T1000 (cell line): ENCODE measurements around the gene SHC2.
"Not testable (repeated sequence)": the region's sequence is repeated elsewhere in the genome, so short reads cannot be mapped to it uniquely, and the experiment has no call there.

Experiments used
- DNase-seq: peaks from one replicate; lab custom pipeline; 2025; ENCODE audit warnings: mixed read lengths; lab: John Stamatoyannopoulos, UW

SHC2 gene

GRCh38 chr19:422917-423226, 38.0 kb downstream of the SHC2 start:
- not testable (repeated sequence) for DNase-seq

- DNase-seq: no peak
These were observed 38.5 kb downstream of the SHC2 start for GRCh38 chr19:422213-422916.

DNA sequence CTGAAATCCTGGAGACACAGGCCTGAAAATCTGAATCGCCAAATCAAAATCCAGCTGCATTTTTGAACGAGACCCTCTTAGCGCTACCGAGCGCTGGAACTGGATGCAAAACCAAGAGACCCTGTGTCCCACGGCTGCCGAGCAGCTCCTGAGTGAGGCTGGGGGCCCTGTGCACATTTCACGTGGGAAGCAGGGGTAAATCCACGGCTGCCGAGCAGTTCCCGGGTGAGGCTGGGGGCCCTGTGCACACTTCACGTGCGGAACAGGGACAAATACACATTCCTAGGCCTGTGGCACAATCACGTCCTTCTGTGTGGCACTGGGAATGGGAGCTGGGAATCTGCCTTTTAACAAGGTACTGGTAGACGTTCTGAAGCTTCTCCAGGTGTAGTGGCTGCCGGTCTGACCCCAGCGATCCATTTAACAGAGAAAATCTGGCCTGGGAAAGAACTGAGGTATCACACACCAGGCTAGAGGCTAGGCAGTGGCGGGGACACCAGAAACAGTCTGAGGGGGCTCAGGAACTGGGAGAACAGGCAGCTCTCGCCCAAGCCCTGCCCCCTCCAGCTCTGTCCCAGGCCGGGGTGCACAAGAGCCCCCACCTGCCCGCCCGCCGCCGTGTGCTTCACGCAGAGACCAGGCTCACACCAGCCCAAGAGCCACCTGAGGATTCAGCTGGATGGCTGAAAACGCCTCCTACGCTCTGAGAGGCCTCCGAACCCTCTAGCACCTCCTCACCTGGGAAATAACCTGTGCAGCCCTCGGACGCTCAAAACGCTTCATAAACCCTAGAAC, 40.9 kb downstream of the SHC2 start:
- no peak for DNase-seq

DNA sequence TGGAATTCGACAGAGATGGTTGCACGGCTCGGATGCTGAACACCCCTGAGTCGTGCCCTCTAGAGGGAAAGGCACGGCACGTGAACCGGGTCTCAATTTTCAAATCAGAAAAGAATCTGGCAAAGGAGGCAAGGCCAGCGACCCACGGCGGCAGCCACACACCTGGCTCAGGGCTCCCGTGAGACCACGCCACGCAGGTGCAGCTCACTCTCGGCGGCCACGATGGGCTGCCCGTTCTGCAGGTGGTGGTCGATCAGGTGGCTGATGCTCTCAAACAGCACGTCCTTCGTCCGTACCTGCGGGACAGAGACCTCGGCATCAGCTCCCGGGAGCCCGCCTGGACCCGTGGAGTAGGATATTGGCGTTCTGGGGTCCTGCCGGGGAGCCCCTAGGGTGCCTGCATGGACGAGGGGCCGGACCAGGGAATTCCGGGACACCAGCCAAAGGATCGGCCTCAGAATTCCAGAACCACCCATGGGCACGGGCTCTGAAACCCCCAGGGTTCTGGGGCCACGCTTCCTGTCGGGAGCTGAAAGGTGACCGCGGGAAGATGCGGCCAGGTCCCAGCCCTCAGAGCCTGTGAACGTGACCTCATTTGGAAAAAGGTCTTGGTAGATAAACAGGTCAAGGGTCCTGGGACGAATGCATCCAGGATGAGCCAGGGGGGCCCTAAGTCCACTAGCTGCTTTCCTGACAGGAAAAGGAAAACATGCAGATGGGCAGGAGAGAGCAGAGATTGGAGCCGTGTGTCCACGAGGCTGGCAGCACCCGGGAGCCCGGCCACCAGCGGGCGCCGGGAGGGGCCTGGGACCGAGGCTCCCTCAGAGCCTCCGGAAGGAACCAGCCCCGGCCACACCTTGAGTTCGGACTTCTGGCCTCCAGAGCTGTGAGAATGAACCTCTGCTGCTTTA, 41.8 kb downstream of the SHC2 start:
- DNase-seq: no peak

DNA sequence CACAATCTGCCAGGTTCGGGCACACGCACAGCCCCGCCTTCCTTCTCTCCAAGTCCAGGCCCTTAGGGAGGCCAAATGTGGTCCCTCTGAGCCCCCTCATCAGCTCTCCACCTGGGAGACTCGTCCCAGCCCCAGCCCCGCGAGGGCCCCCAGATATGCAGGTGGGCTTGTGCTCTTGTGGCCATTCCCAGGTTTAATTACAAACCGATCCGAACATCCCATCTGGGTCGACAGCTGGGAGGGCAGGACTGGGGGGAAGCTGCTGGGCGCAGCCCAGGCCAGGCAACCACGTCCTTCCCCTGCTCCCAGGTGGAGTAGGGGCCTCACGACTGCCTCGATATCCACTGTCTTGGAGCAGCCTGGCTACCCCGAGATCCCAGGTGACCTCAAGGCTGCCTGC, 44.4 kb downstream of the SHC2 start:
- no peak for DNase-seq

GRCh38 chr19:415292-415691, 45.5 kb downstream of the SHC2 start:
- DNase-seq: no peak

DNA sequence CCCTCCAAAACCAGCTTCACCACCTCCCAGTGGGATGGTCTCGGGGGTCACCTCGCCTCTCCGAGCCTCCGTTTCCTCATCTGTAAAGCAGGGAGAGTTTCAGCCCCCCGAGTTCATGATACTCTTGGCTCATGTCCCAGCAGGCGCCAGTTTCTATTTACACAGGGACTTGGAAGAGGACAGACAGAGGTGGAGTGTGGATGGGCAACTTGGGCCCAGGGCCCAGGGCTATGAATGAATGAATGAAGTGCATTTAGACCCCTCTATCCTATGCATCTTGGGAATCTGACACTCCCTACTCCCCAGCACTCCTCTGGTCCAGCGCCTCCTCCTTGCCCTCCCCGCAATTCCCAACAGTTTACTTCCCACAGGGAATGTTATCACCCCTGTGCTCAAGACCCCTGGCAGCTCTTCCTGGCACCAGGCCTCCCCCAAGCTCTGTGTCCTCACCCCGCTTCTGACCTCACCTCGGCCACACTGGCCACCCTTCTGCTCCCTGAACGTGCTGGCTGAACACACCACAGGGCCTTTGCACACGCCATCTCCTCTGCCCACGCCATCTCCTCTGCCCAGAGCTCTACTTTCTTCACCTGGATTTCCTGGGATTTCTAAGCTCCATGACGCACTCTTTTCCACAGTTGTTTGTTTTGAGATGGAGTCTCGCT, 46.9 kb downstream of the SHC2 start:
- DNase-seq: no peak

DNA sequence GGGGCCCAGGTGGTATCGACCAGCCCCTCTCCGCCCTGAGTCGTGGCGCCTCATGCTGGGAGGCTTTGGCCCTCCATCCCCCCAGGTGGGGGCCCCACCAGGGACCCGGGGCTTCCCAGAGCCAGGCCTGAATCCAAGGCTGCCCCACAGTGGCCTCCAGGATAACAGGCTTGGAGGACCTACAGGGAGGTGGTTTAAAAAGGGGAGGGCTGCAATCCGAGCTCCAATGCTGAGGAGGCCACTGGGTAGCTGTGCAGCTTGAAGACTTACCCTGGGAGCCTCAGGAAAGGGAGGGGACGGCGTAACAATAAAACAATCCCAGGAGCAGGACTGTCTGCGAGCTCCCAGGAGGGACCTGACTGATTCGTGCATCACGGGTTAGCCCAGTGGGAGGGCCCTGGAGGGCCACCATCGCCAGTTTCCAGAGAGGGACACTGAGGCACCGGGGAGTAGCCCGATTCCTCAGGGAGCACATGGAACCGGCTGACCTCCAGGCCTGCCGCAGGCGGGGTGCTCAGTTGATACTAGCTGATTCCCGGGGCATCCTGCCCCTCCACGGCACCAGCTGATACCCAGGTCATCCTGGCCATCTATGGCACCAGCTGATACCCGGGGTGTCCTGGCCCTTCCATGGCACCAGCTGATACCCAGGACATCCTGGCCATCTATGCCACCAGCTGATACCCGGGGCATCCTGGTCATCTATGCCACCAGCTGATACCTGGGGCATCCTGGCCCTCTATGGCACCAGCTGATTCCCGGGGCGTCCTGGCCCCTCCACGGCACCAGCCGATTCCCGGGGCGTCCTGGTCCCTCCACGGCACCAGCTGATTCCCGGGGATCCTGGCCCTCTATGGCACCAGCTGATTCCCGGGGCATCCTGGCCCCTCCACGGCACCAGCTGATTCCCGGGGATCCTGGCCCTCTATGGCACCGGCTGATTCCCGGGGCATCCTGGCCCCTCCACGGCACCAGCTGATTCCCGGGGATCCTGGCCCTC, 48.2 kb downstream of the SHC2 start:
- no peak for DNase-seq

GRCh38 chr19:411723-412355, 49.0 kb downstream of the SHC2 start:
- no peak for DNase-seq

GRCh38 chr19:411121-411722, 49.6 kb downstream of the SHC2 start:
- DNase-seq: not testable (repeated sequence)

DNA sequence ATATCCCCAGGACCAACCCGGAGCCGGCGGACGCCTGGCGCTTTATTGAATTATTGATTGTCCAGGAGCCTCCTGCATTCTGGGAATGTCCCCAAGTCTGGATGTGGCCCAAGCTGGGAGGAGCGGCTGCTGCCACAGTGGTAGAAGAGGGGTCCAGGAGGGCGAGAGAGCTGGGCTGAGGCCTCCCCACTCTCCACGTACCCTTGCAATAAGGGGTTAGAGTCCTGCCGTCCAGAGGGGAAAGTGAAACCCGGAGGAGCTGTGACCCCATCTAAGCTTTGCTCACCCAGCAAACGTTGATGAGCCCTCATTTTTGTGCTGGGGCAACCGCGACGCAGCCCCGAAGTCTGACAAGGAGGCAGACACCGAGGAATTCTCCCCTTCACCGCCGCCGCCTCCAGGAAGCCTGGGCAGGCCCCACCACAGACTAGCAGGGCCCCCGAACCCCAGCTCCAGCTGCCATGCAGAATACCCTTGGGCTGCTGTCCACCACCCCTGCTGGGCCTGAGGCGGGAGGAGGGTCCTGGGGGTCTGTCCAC, 50.5 kb downstream of the SHC2 start:
- DNase-seq: no peak

- DNase-seq: no peak
These were observed 51.2 kb downstream of the SHC2 start for GRCh38 chr19:409516-410242.

DNA sequence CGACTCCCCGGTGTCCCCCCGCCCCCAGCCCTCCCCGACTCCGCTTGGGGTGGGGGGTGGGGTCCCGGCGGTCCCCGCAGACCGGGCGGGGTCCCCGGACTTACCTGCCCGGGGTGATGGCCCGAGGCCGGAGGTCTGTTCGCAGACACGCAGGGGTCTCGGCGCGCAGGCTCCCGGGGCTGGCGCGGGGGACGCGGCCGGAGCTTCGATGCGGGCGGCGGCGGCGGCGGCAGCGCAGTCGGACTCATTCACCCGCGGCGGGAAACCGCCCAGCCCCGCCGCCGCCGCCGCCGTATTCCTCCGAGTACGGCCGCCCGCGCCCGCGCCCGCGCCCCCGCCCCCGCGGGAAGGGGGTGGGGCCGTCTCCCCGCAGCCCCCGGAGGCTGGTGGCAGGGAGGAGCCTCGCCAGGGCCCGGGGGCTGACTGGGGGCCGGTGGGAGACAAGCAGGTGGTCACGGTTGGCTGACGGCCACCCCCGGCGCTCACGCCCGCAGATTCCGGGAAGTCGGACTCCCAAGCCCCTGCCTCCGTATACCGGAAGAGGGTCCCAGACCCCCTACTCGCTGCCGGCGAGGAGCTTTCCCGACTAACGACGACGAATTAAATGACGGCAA, 51.8 kb downstream of the SHC2 start, which contains the start of gene C2CD4C:
Gene C2CD4C, minus strand, starts transcription at position 246 of the 614 bp plus-strand sequence. CDS start 786 bp downstream, outside the sequence.
- DNase-seq: no peak

DNA sequence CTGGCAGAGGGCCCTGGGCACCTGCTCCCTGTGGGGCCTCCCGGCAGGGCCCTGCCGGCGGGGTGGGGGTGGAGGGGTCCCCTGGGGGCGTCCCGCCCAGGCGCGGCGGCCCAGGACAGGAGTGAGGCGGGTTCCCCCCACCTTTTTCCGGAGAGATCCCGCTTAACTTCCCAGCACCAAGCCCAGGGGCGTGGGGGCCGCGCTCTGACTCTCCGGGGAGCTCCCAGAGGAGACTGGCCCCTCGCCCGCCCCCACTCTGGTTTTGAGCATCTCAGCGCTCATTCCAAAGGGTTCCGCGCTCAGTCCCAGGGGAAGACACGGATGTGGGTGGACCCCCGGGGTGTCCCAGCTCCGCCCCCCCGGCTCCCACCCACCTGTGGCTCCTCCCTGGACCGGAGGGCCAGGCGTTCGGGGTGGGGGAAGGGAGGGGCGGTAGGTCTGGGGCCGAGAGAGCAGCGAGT, 52.4 kb downstream of the SHC2 start:
- DNase-seq: no peak

DNA sequence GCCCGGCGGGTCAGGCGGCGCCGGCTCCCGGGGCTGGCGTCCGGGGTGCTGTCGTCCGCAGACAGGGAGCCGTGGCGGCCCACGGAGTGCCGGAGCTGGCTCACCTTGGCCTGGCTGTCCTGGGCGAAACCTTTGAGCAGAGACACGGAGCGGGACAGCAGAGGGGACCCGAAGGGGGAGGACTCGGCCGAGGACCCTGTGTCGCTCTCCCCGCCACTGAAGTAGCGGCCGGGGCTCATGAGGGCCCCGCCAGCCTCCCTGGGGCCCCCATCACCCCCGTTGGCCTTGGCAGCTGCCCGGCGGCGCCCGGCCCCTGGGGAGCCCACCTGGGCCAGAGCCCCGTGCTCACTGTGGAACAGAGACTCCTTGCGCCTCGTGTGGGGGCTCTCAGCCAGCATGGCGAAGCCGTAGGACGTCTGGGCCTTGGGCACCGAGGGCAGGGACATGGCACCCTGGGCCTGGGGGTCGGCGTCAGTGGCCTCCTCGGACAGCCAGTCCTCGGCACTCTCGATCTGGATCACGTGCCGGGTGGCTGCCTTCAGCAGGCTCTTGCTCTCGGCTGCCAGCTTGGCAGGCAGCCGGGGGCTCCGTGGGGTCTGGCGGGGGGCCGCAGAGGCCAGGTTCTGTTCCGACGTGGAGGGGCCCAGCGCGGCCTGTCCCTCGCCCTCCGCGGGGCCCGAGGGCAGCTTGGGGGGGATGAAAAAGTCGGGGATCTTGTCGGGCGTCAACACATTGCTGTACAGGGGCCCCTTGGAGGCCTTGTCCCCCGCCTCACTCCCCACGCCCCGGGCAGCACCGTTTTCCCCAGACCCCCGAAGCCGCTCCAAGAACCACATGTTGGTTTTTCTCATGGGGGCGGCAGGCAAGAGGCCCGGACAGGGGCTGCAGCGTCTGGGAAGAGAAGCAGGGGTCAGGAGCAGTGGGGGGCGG, 53.1 kb downstream of the SHC2 start:
- no peak for DNase-seq

DNA sequence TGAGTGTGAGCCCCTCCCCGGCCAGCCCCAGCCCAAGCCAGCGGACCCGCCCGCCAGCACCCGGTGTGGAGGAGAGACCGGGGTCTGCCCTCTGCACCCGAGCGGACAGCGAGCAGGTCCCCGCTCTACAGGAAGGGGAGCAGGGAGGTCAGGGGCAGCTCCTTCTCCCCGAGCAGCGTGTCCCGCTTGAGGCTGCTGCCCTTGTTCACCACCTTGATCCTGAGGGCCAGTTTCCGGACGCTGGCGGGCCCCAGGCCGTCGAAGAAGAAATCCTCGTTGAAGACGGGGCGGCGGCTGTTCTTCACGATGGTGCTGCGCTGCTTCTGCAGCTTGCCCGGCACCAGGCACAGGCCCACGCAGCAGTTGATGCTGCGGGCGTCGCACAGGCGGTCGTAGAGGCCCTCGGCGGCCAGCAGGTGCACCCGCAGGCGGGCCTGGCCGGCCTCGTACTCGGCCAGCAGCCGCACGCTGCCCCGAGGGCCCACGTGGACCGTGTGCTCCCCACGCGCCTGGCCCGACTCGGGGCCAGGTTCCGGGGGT, 53.8 kb downstream of the SHC2 start:
- no peak for DNase-seq
